Endodermal cell (in vitro differentiated cells): ENCODE measurements around the gene SORCS1. TPM values are rescaled to one million over a fixed set of nuclear protein-coding genes. Genes with fewer than 3 reads are reported as not detected.

ENCODE experiments used
- DNase-seq: peaks from one replicate; pipeline ENCODE4 v3.0.0-alpha.2; 2017
- H3K27ac ChIP-seq: 2 replicates; pipeline ENCODE4 v1.5.1; 2013; ENCODE audit warnings: mild to moderate bottlenecking, low read depth, low read length, moderate library complexity
- H3K27me3 ChIP-seq: 2 replicates; pipeline ENCODE4 v1.6.1; 2013; ENCODE audit warnings: mild to moderate bottlenecking, low read length, moderate library complexity; ENCODE audit not compliant: insufficient read depth, control insufficient read depth, poor library complexity, severe bottlenecking
- H3K36me3 ChIP-seq: 2 replicates; pipeline ENCODE4 v1.7.0; 2013; ENCODE audit warnings: mild to moderate bottlenecking, low read length, moderate library complexity; ENCODE audit not compliant: control insufficient read depth, insufficient read depth
- H3K4me1 ChIP-seq: one replicate; pipeline ENCODE4 v1.7.0; 2013; ENCODE audit warnings: low read length; ENCODE audit not compliant: control insufficient read depth, insufficient read depth
- H3K4me3 ChIP-seq: 2 replicates; pipeline ENCODE4 v1.5.1; 2013; ENCODE audit warnings: mild to moderate bottlenecking, low read length, moderate library complexity
- H3K9ac ChIP-seq: 2 replicates; pipeline ENCODE4 v1.6.1; 2013; ENCODE audit warnings: mild to moderate bottlenecking, low read length, moderate library complexity; ENCODE audit not compliant: poor library complexity, severe bottlenecking; ENCODE audit errors: extremely low read depth
- H3K9me3 ChIP-seq: 2 replicates; pipeline ENCODE4 v1.6.1; 2013; ENCODE audit warnings: mild to moderate bottlenecking, low read length, moderate library complexity; ENCODE audit not compliant: control insufficient read depth
- H3K27ac Mint-ChIP-seq: 2 replicates; pipeline ENCODE4 v1.8.0; 2020; ENCODE audit warnings: mixed read lengths
- H3K27me3 Mint-ChIP-seq: 2 replicates; pipeline ENCODE4 v1.8.0; 2021; ENCODE audit warnings: mild to moderate bottlenecking, mixed read lengths; ENCODE audit not compliant: insufficient read depth
- H3K36me3 Mint-ChIP-seq: 2 replicates; pipeline ENCODE4 v1.8.0; 2020; ENCODE audit warnings: low read depth, mixed read lengths
- H3K4me1 Mint-ChIP-seq: 2 replicates; pipeline ENCODE4 v1.8.0; 2020; ENCODE audit warnings: mixed read lengths
- H3K4me3 Mint-ChIP-seq: 2 replicates; pipeline ENCODE4 v1.8.0; 2020; ENCODE audit warnings: mild to moderate bottlenecking, moderate library complexity, mixed read lengths
- H3K9me3 Mint-ChIP-seq: 2 replicates; pipeline ENCODE4 v1.8.0; 2020; ENCODE audit warnings: mild to moderate bottlenecking, mixed read lengths
- WGBS, 2 experiments: methylation state at CpG; one replicate each; pipeline versions ENCODE4 v1.1.5 to v1.1.7; 2013; ENCODE audit warnings: missing lambda C conversion rate in 2 of 2, mixed read lengths in 1 of 2; ENCODE audit not compliant: insufficient coverage in 1 of 2, insufficient read length in 1 of 2; 5-methylcytosine and 5-hydroxymethylcytosine counted together
- total RNA-seq, 2 donors: library from RNA; stranded (reverse); fragmentation: NEBNext Ultra II Directional in 1 of 2; extraction: Animal tissue kit (Norgen Biotek cat#: 25700) in 1 of 2; gene quantifications; 2 replicates in 1 of 2; 3 replicates in 1 of 2; pipeline ENCODE4 v1.2.1, GENCODE V29; 2021
- TF ChIP-seq, protein P1 (sequence below): fragments of 200-600 bp; sonication (generic); conservative IDR thresholded peaks from 2 replicates; pipeline ENCODE4 v1.5.0; 2021; ENCODE audit warnings: antibody characterized with exemption, mild to moderate bottlenecking

The SORCS1 gene
- total RNA-seq, 2 donors from 2014 or later: 57.4 to 79.6 TPM

DNA sequence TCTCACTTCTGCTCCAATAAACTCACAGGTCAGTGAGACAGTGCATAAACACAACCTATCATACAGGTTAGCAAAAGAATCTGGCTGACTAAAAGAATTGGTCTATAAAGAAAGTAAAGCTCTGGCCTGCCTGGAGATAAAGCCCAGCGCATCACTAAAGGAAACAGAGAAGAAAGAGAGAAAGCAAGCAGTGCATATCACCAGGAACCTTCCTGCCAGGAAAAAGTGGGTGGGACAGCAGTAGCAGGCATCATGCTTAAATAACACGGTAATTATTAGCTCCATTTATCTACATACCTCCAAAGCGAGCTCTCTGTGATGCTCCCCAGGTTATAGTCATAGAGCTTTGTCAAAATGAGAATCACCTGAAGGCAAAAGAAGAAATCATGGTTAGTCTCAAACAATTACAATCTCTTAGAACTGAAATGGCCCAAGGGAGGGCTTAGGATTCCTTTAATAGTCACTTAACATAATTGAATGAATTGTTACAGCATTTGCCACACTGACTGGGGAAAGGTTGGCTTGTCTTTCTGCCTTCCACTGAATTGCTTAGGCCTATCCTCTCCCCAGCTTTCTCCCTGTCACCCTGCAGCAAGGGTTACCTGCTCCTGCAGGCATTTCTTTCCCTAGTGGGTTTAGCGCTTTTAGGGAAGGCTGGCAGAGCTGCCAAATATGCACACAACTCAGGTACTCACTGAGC lies 208.1 kb downstream of the SORCS1 start:
- WGBS, 2 experiments: 76 to 81% methylated on average over 2 to 4 of the region's 4 CpGs
- Histone ChIP-seq H3K36me3 (peaks cover 43% of the 10 kb centered on the region), H3K9ac (no peak overlapping the region), H3K4me1 (peaks cover 5% of the 10 kb centered on the region), H3K4me3 (no peak overlapping the region), H3K9me3 (peaks cover 14% of the 10 kb centered on the region), H3K27me3 (no peaks in the 10 kb centered on the region), H3K27ac (no peak overlapping the region)
- no peak for DNase-seq
- Mint-ChIP-seq H3K36me3 (peaks cover 29% of the 10 kb centered on the region), H3K27ac (no peak overlapping the region), H3K4me1 (peaks cover 11% of the 10 kb centered on the region), H3K4me3 (no peak overlapping the region), H3K9me3 (peaks cover 7% of the 10 kb centered on the region), H3K27me3 (no peaks in the 10 kb centered on the region)
- TF ChIP-seq, protein P1, sequence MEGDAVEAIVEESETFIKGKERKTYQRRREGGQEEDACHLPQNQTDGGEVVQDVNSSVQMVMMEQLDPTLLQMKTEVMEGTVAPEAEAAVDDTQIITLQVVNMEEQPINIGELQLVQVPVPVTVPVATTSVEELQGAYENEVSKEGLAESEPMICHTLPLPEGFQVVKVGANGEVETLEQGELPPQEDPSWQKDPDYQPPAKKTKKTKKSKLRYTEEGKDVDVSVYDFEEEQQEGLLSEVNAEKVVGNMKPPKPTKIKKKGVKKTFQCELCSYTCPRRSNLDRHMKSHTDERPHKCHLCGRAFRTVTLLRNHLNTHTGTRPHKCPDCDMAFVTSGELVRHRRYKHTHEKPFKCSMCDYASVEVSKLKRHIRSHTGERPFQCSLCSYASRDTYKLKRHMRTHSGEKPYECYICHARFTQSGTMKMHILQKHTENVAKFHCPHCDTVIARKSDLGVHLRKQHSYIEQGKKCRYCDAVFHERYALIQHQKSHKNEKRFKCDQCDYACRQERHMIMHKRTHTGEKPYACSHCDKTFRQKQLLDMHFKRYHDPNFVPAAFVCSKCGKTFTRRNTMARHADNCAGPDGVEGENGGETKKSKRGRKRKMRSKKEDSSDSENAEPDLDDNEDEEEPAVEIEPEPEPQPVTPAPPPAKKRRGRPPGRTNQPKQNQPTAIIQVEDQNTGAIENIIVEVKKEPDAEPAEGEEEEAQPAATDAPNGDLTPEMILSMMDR: no peak

DNA sequence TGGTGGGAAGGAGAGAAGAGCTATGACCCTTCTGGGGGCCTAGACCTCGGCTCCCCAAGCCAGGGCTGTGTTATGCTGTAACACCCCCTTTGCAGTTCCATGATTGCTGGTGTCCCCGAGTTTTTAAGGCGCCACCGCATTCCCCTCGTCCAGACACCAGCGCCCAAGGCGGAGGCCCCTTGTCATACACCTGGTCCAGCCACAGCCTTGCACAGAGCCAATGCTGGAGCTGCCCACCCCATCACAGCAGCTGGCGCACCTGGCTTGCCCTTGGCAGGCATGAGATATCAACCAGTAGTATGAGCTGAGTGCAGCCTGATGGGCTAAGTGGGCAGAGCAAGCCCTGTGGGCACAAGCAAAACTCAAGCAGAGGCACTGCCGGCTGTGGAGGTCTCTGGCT lies 209.4 kb downstream of the SORCS1 start:
- Histone ChIP-seq H3K27me3 (no peaks in the 10 kb centered on the region), H3K9me3 (peaks cover 14% of the 10 kb centered on the region), H3K36me3 (peaks cover 47% of the 10 kb centered on the region), H3K27ac (no peak overlapping the region), H3K9ac (no peak overlapping the region), H3K4me3 (no peak overlapping the region), H3K4me1 (peaks cover 5% of the 10 kb centered on the region)
- H3K9me3 Mint-ChIP-seq: peaks cover 12% of the 10 kb centered on the region
- H3K27me3 Mint-ChIP-seq: no peaks in the 10 kb centered on the region
- WGBS, 2 experiments: 93 to 95% methylated on average over 5 to 9 of the region's 9 CpGs
- H3K27ac Mint-ChIP-seq: no peak overlapping the region
- H3K36me3 Mint-ChIP-seq: peaks cover 36% of the 10 kb centered on the region
- peaks cover 11% of the 10 kb centered on the region for H3K4me1 Mint-ChIP-seq
- no peak overlapping the region for H3K4me3 Mint-ChIP-seq
- TF ChIP-seq, protein P1: no peak
- no peak for DNase-seq

DNA sequence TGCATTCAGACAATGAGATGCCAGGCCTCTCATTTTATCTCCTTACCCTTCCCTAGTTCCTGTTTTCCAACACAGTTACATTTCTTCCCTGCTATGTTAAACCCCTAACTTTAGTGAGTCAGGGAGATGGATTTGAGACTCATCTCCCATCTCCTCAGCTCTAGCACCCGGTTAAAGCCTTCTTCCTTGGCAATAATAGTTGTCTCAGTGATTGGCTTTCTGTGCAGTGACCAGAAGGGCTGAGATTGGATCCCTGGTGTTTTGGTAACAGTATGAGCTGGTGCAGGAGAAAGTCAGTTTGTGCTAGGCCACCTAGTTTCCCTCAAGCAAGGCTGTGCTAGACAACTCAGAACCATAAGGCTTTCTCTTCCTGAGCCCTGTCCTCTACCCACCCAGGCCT lies 212.5 kb downstream of the SORCS1 start:
- WGBS, 2 experiments: 100% methylated on average over 1 of the region's 1 CpG; no CpG with 5 or more reads in 1 of the 2 experiments
- DNase-seq: no peak
- no peaks in the 10 kb centered on the region for H3K27me3 ChIP-seq
- no peak overlapping the region for H3K4me3 ChIP-seq
- no peak overlapping the region for H3K9ac ChIP-seq
- H3K27me3 Mint-ChIP-seq: no peaks in the 10 kb centered on the region
- H3K9me3 Mint-ChIP-seq: peaks cover 12% of the 10 kb centered on the region
- peaks cover 36% of the 10 kb centered on the region for H3K36me3 Mint-ChIP-seq
- peaks cover 4% of the 10 kb centered on the region for H3K4me1 Mint-ChIP-seq
- H3K27ac Mint-ChIP-seq: no peak overlapping the region
- TF ChIP-seq, protein P1: no peak
- no peak overlapping the region for H3K4me3 Mint-ChIP-seq
- peaks cover 14% of the 10 kb centered on the region for H3K9me3 ChIP-seq
- H3K27ac ChIP-seq: no peak overlapping the region
- peaks cover 47% of the 10 kb centered on the region for H3K36me3 ChIP-seq
- no peaks in the 10 kb centered on the region for H3K4me1 ChIP-seq
